ENCODE data around the gene TRIM16.
"Not testable (repeated sequence)": the region's sequence is repeated elsewhere in the genome, so short reads cannot be mapped to it uniquely, and the experiment has no call there.

TRIM16 gene

DNA sequence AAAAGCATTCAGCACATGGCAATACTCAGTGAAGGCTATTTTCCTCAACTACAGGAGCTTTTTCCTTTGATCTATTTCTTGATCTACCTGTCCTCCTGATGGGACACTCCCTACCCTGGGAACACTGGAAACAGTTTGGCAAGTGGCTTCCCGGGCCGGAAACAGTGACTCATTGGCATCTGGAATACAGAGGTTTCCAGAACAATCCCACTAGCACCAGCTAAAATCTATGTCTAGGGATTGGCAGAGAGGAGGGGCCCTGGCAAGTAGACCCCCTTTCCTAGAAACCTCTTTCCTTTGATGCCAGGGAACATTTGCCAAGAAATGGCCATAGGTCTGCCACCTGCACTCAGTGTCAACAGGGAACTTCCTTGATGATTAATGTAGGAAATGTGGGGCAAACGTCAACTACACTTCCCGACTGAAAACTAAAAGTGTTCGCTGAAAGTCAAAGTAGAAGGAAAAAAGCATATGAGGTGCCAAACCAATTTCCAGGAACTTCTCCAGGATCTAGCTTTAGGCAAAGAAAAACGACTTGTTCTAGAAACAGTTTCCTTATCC, 34.2 kb downstream of the TRIM16 start:
- Mint-ChIP-seq H3K27ac (no peak overlapping the region), H3K9me3 (no peaks in the 10 kb centered on the region), H3K4me1 (ENCODE audit: low read depth) (peaks cover 16% of the 10 kb centered on the region), H3K4me3 (no peak overlapping the region), H3K36me3 (ENCODE audit: low read depth) (peaks cover 18% of the 10 kb centered on the region), H3K27me3 (no peaks in the 10 kb centered on the region)
- DNase-seq, result no peak

DNA sequence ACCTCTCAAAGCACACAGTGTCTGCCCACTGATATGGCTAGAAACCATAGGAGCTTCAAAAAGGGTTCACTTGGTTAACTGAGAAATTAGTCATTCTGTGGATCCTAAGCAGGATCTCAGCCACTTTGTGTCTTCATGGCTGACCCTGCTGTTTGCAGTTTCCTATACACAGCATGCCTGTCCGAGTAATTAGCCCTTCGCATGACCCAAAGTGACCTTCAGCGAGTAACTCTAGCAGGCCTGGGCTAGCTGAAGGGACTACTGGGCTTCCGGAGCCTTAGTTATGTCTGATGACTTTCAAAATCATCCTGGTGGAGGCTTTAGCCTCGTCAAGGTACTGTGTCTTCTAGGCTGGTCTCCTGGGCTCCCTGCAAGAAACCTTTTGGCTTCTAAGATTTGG, 35.7 kb downstream of the TRIM16 start:
- Mint-ChIP-seq H3K27ac (no peak overlapping the region), H3K4me3 (no peak overlapping the region), H3K4me1 (ENCODE audit: low read depth) (peaks cover 16% of the 10 kb centered on the region), H3K36me3 (ENCODE audit: low read depth) (peaks cover 7% of the 10 kb centered on the region), H3K27me3 (no peaks in the 10 kb centered on the region), H3K9me3 (no peaks in the 10 kb centered on the region)
- DNase-seq, result no peak

GRCh38 chr17:15645942-15646312, 38.2 kb downstream of the TRIM16 start:
- DNase-seq; H3K27me3 Mint-ChIP-seq; H3K36me3 Mint-ChIP-seq (ENCODE audit: low read depth); H3K9me3 Mint-ChIP-seq; H3K4me1 Mint-ChIP-seq (ENCODE audit: low read depth); H3K4me3 Mint-ChIP-seq: not testable (repeated sequence)
- H3K27ac Mint-ChIP-seq, result peak overlapping the region; percentile 49

DNA sequence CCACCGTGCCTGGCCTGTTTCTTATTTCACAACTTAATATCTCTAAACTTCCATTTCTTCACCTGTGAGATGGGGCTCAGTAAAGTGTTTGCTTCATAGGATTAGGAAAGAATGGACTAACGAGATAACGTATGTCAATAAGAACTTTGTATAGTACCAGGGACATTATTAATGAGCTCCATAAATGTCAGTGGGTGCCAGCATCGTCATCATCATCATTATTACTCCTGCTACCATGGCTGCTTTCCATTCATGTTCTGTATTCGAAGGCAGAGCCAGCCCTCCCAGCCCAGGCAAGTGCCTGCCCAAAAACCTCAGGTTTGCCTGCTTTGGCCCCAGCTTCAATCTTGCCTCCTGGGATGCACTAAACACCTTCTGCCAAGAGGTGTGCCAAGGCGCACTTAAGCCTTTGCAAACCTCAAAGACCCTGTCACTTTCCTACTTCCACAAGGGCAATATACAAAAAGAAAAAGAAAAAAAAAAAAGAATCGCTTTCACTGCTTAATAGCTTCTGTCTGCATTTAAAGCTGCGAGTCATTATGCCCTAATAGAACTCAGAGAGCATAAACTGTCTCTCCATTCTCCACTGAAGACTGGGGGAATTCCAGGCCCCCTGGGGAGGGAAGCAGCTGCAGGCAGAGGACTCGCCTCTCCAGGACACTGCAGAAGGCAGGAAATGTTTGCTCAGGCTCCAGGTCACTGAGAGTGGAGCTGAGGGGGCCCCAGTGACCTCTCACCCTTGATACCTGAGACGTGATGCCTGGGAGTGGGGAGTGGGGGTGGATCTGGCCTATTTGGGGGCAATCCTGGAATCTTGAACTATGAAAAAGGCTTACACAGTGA, 38.8 kb downstream of the TRIM16 start:
- peak overlapping the region; percentile 49 for H3K27ac Mint-ChIP-seq
- H3K27me3 Mint-ChIP-seq; H3K9me3 Mint-ChIP-seq; H3K36me3 Mint-ChIP-seq (ENCODE audit: low read depth); H3K4me1 Mint-ChIP-seq (ENCODE audit: low read depth); H3K4me3 Mint-ChIP-seq; DNase-seq: not testable (repeated sequence)

DNA sequence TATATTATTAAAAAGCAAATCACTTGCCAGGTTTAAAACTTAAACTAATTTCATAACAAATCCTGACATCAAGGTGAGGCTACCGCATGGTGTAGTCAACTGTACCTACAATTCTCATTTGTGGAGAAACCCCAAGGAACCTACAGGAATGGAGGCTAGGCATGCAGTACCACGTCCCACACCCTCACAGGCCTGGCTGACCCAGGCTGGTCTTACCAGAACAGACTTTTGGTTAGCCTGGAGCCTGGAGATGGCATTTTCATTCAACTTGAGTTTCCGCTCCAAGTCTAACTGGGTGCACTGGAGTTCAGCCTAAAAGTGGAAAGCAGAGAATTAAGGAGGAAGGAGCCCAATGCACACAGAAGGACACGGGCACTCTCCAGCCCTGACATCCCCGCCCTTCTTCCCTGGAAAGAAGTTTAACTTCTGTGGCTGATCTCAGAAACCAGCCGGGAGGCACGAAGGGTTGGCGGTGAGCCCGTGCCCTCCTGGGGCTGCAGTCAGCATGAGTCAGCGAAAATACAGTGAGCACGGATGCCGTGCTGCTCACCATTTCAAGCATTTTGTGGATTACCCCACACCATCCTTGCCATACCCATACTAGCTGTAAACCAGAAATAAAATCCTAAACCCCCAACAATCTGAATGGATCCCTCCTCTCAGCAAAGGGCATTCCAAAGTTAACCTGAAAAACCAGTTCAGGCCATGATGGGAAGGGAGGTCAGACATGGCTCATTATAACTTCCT, 41.4 kb downstream of the TRIM16 start:
- not testable (repeated sequence) for H3K36me3 Mint-ChIP-seq (ENCODE audit: low read depth); H3K4me1 Mint-ChIP-seq (ENCODE audit: low read depth); H3K4me3 Mint-ChIP-seq; DNase-seq; H3K27me3 Mint-ChIP-seq; H3K9me3 Mint-ChIP-seq; H3K27ac Mint-ChIP-seq

GRCh38 chr17:15642014-15642413, 42.1 kb downstream of the TRIM16 start:
- not testable (repeated sequence) for H3K4me3 Mint-ChIP-seq; H3K36me3 Mint-ChIP-seq (ENCODE audit: low read depth); DNase-seq; H3K4me1 Mint-ChIP-seq (ENCODE audit: low read depth); H3K9me3 Mint-ChIP-seq; H3K27me3 Mint-ChIP-seq; H3K27ac Mint-ChIP-seq

GRCh38 chr17:15630930-15631453, 53.1 kb downstream of the TRIM16 start:
- H3K27ac Mint-ChIP-seq, result not testable (repeated sequence)

GRCh38 chr17:15629991-15630390, 54.1 kb downstream of the TRIM16 start:
- not testable (repeated sequence) for H3K27ac Mint-ChIP-seq, H3K9me3 Mint-ChIP-seq, H3K27me3 Mint-ChIP-seq

More at GRCh38 chr17:15630930-15631453, 53.1 kb downstream of the TRIM16 start:
- DNase-seq; H3K4me1 Mint-ChIP-seq (ENCODE audit: low read depth); H3K9me3 Mint-ChIP-seq; H3K4me3 Mint-ChIP-seq; H3K27me3 Mint-ChIP-seq: not testable (repeated sequence)
- peaks cover 42% of the 10 kb centered on the region for H3K36me3 Mint-ChIP-seq (ENCODE audit: low read depth)

DNA sequence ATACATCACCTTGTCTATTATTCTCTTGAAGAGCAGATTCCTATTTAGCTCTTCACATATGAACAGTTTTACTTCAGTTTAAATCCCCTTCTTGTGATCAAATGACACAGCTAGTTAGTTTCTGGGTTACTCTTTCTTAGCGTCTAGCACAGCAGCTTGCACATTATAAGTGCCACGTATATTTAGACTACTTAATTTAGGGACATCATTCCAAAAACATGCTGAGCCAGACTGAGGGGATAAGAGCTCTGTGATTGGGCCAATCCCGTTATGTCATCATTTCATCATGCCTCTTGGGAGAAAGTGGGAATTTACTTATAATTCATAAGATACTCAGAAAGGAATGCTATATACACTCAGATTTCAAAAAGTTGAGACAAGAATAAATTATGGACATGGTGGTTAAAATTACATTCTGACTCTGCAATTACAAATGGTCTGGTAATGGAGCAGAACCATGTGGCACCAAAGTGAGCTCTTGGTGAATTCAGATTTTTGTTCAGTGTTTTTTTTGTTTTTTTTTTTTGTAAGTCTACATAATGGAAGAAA, 60.4 kb downstream of the TRIM16 start:
- H3K27me3 Mint-ChIP-seq; H3K27ac Mint-ChIP-seq; H3K9me3 Mint-ChIP-seq; H3K4me3 Mint-ChIP-seq; H3K4me1 Mint-ChIP-seq (ENCODE audit: low read depth); DNase-seq: not testable (repeated sequence)
- peaks cover 12% of the 10 kb centered on the region for H3K36me3 Mint-ChIP-seq (ENCODE audit: low read depth)

More at GRCh38 chr17:15629991-15630390, 54.1 kb downstream of the TRIM16 start:
- not testable (repeated sequence) for DNase-seq; H3K4me3 Mint-ChIP-seq; H3K4me1 Mint-ChIP-seq (ENCODE audit: low read depth)
- peaks cover 37% of the 10 kb centered on the region for H3K36me3 Mint-ChIP-seq (ENCODE audit: low read depth)

DNA sequence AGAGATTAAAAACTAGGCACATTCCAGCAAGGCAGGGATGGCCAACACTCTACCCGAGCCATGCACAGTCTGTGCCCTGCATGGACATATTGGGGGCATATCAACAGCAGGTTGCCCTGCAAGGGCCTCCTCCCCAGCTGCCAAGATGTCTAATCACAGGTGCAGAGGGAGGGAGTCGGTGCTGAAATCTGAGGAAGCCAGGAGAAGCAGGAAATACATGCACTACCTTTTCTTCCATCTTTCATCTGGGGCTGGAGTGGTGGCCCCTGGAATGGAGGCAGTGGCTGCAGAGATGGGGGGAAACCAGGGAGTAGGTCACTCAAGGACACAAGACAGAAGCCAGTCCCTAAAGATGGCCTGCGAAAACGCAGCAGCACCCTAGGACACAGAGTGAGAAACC, 60.9 kb downstream of the TRIM16 start:
- H3K27me3 Mint-ChIP-seq; H3K4me3 Mint-ChIP-seq; DNase-seq; H3K4me1 Mint-ChIP-seq (ENCODE audit: low read depth); H3K9me3 Mint-ChIP-seq; H3K36me3 Mint-ChIP-seq (ENCODE audit: low read depth); H3K27ac Mint-ChIP-seq: not testable (repeated sequence)

DNA sequence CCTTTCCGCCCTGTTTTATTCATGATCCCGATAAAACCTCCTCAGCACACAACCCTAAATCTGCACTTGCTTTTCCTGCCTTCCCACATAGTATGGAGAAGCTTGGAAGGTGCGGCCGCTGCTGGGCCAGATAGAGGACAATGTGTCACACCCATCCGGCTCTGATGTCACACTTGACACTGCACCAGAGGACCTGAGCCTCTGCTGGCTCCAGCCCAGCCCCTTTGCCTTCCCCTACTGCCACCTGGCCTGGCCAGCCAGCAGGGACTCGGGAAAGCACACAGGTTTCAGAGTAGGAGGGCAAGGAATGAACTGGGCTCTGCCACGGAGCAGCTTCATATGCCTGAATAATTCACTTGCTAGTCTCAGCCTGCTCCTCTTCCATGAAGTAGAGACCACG, 62.0 kb downstream of the TRIM16 start:
- DNase-seq; H3K36me3 Mint-ChIP-seq (ENCODE audit: low read depth); H3K9me3 Mint-ChIP-seq; H3K27me3 Mint-ChIP-seq; H3K4me1 Mint-ChIP-seq (ENCODE audit: low read depth); H3K4me3 Mint-ChIP-seq; H3K27ac Mint-ChIP-seq: not testable (repeated sequence)

DNA sequence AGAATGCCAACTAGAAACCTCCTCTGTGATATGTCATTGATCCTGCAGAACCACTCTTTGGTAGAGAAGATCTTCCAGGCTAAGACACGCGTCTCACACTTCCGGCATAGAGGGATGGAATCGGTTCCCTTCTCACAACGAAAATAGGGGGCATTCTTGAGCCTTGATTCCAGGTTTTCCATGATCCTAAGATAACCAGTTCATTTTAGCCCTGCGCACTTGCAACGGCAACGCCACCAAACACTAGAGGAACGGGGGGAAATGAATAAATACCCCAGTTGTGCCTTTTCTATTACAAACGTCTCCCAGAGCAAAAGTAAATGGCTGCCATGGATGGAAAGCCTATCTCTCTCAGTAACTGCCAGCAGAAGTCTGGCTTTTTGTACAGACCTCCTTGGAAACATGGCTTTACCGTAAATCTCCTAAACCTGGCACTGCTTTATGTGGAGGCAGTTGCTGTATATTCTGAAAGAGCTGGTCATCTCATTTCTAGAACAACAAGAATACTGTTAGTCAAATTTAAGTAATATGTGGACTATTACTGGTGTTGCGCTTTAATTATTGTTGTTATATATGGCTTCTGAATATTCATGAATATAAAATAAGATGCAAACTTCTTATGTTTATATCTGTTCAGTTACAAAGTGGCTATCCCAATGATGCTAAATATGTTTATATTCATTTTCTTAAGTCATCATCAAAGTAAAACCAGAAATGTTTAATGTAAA, 64.6 kb downstream of the TRIM16 start, which contains the start of gene FBXW10B:
Gene FBXW10B (minus strand): TSS at position 374 of the 728 bp plus-strand sequence. CDS start 192 bp downstream, at position 182.
- not testable (repeated sequence) for H3K27me3 Mint-ChIP-seq, H3K27ac Mint-ChIP-seq

GRCh38 chr17:15616828-15617227, 67.3 kb downstream of the TRIM16 start:
- H3K4me3 Mint-ChIP-seq; H3K9me3 Mint-ChIP-seq; DNase-seq; H3K4me1 Mint-ChIP-seq (ENCODE audit: low read depth); H3K27ac Mint-ChIP-seq; H3K27me3 Mint-ChIP-seq; H3K36me3 Mint-ChIP-seq (ENCODE audit: low read depth): not testable (repeated sequence)

More for the DNA sequence above, 64.6 kb downstream of the TRIM16 start, which contains the start of gene FBXW10B:
- DNase-seq; H3K9me3 Mint-ChIP-seq; H3K36me3 Mint-ChIP-seq (ENCODE audit: low read depth); H3K4me1 Mint-ChIP-seq (ENCODE audit: low read depth); H3K4me3 Mint-ChIP-seq: not testable (repeated sequence)

DNA sequence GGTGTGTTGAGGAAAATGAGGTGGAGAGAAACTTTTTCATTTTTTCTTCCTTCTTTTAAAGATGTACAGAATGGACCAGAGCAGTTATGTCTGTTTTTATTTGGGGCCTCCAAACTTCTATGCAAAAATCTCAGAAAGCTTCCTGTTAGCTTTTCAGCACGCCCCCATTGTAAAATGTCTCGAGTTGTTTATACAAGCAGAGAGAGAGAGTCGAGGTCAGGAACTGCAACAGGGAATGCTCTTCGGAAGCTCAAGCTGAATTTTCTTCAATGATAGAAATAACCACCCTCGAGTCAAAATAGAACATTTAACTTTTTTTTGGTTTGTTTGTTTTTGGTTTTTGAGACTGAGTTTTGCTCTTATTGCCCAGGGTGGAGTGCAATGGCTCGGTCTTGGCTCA, 68.3 kb downstream of the TRIM16 start:
- H3K4me1 Mint-ChIP-seq (ENCODE audit: low read depth); DNase-seq; H3K36me3 Mint-ChIP-seq (ENCODE audit: low read depth); H3K27ac Mint-ChIP-seq; H3K9me3 Mint-ChIP-seq; H3K4me3 Mint-ChIP-seq; H3K27me3 Mint-ChIP-seq: not testable (repeated sequence)

All from activated T-cell treated with anti-CD3 and anti-CD28 coated beads, Interleukin-2, amount 50 U/mL, for 24 hours (primary cell).